Lower leg skin (tissue), 4 donors: ENCODE measurements around the gene RGP1. TPM values are rescaled to one million over a fixed set of nuclear protein-coding genes. Genes with fewer than 3 reads are reported as not detected.

Experiments used
- DNase-seq, 2 donors: peaks; one replicate each; pipeline ENCODE4 v3.0.0-alpha.2; 2019; ENCODE audit warnings: low spot score in 2 of 2
- H3K4me3 ChIP-seq: fragments of 200-600 bp; sonication (generic); 2 replicates; pipeline ENCODE4 v1.5.1; 2017; ENCODE audit warnings: mild to moderate bottlenecking, low read depth; ENCODE audit not compliant: poor library complexity, severe bottlenecking
- CTCF ChIP-seq, 3 donors: fragments of 450-650 bp; IDR thresholded peaks; one replicate each; pipeline ENCODE4 v1.5.1; 2016; ENCODE audit warnings: antibody characterized with exemption in 3 of 3, mild to moderate bottlenecking in 3 of 3, moderate library complexity in 2 of 3
- POLR2A ChIP-seq, 2 donors: fragments of 450-650 bp; IDR thresholded peaks; one replicate each; pipeline ENCODE4 v1.6.1; 2016 to 2017; ENCODE audit warnings: antibody characterized with exemption in 2 of 2, mild to moderate bottlenecking in 1 of 2, moderate library complexity in 1 of 2
- WGBS, 2 donors: methylation state at CpG; one replicate each; pipeline ENCODE4 v1.1.5; 2018; 5-methylcytosine and 5-hydroxymethylcytosine counted together
- intact Hi-C: fragments of 100-400 bp; cut with DNase I; formaldehyde crosslinking; loops from one replicate; pipeline ENCODE4 v1.15.0; 2023; ENCODE audit warnings: low total_unique reads
- total RNA-seq, 4 donors: library from RNA; depleted of rRNA; stranded (reverse); fragments of >200 nt; gene quantifications; one replicate each; pipeline ENCODE4 v1.1.0, GENCODE V29; 2016

The RGP1 gene
- total RNA-seq, 4 donors from 2014 or later, result 17.1 to 26.4 (median 22.1) TPM

- WGBS, 2 donors, result 0% methylated on average over 16 to 19 of the region's 24 CpGs
Observed at GRCh38 chr9:35748242-35748857, 737 bp upstream of the RGP1 start.

GRCh38 chr9:35749515-35750255 is 598 bp downstream of the RGP1 start:
- H3K4me3 ChIP-seq, result peak overlapping the region; percentile 80
- no peak for TF ChIP-seq POLR2A (IDR thresholded peaks at IDR 0.05)
- TF ChIP-seq CTCF (IDR thresholded peaks at IDR 0.05), result no peak
- WGBS, 2 donors, result 2 to 3% methylated on average over 15 to 19 of the region's 19 CpGs
- peak in 1 of 2 donors; percentile 89 for DNase-seq
- intact Hi-C loops, result no loop called here

More at GRCh38 chr9:35748242-35748857, 737 bp upstream of the RGP1 start:
- DNase-seq, result no peak
- TF ChIP-seq CTCF (IDR thresholded peaks at IDR 0.05) (no peak), POLR2A (IDR thresholded peaks at IDR 0.05) (no peak)
- intact Hi-C loops, result no loop called here
- H3K4me3 ChIP-seq, result peak overlapping the region; percentile 80

- TF ChIP-seq POLR2A (IDR thresholded peaks at IDR 0.05) (no peak), CTCF (IDR thresholded peaks at IDR 0.05) (no peak)
- H3K4me3 ChIP-seq, result no peak overlapping the region
- WGBS, 2 donors, result 49 to 53% methylated on average over 4 of the region's 4 CpGs
- intact Hi-C loops, result no loop called here
- no peak for DNase-seq
Observed at GRCh38 chr9:35750256-35750531, 1.1 kb downstream of the RGP1 start.

- no peak overlapping the region for H3K4me3 ChIP-seq
- WGBS, 2 donors, result 80 to 92% methylated on average over 5 of the region's 5 CpGs
- intact Hi-C loops, result no loop called here
- TF ChIP-seq POLR2A (IDR thresholded peaks at IDR 0.05), result no peak
- TF ChIP-seq CTCF (IDR thresholded peaks at IDR 0.05), result no peak
- no peak for DNase-seq
Observed at GRCh38 chr9:35753466-35753865, 4.4 kb downstream of the RGP1 start.

GRCh38 chr9:35754264-35754663 is 5.2 kb downstream of the RGP1 start, which contains the start of gene MSMP:
Gene MSMP, minus strand, starts transcription at chr9:35754276. Its CDS starts 147 bp downstream, at chr9:35754129.
- DNase-seq, result no peak
- 45 to 55% methylated on average over 3 of the region's 3 CpGs for WGBS, 2 donors
- H3K4me3 ChIP-seq, result no peak within 1 kb of the TSS
- no peak for TF ChIP-seq POLR2A (IDR thresholded peaks at IDR 0.05)
- no peak for TF ChIP-seq CTCF (IDR thresholded peaks at IDR 0.05)
- intact Hi-C loops, result no loop called here
